Naive thymus-derived CD8-positive, alpha-beta T cell (primary cell): ENCODE results near the gene SNRPD3. TPM values are rescaled to one million over a fixed set of nuclear protein-coding genes. Genes with fewer than 3 reads are reported as not detected.

Experiments
- ATAC-seq, 2 donors: fragments of 150-1000 bp; cut with Tn5 transposase in 1 of 2; sonication (Bioruptor Pico), chemical (Tn5 transposase) in 1 of 2; 1 replicate in 1 of 2; 2 replicates in 1 of 2; pipeline ENCODE4 v1.10.0; 2021; ENCODE audit warnings: mild to moderate bottlenecking in 2 of 2, moderate library complexity in 2 of 2
- POLR2A ChIA-PET: fragments of 350-600 bp; sonication (Branson Sonifier 250); formaldehyde crosslinking; loops from one replicate; lab custom pipeline; 2021; ENCODE audit warnings: antibody characterized with exemption; lab: Charles Lee
- DNase-seq, 10 donors: peaks; one replicate each; pipeline versions ENCODE4 v3.0.0 to v3.0.0-alpha.2; 2020 to 2022
- H3K27ac Mint-ChIP-seq, 10 donors: one replicate each; pipeline ENCODE4 v1.8.0; 2020 to 2022; ENCODE audit warnings: mild to moderate bottlenecking in 10 of 10, mixed read lengths in 10 of 10, moderate library complexity in 4 of 10, inconsistent platforms in 1 of 10
- H3K27me3 Mint-ChIP-seq, 5 donors: one replicate each; pipeline ENCODE4 v1.8.0; 2021 to 2022; ENCODE audit warnings: mixed read lengths in 5 of 5
- H3K36me3 Mint-ChIP-seq, 3 donors: one replicate each; pipeline ENCODE4 v1.8.0; 2020 to 2022; ENCODE audit warnings: mixed read lengths in 3 of 3, mild to moderate bottlenecking in 2 of 3, inconsistent platforms in 1 of 3
- H3K4me1 Mint-ChIP-seq, 4 donors: one replicate each; pipeline ENCODE4 v1.8.0; 2021 to 2022; ENCODE audit warnings: mixed read lengths in 4 of 4
- H3K4me3 Mint-ChIP-seq, 10 donors: one replicate each; pipeline ENCODE4 v1.8.0; 2020 to 2022; ENCODE audit warnings: mild to moderate bottlenecking in 10 of 10, mixed read lengths in 10 of 10, moderate library complexity in 6 of 10, inconsistent platforms in 1 of 10
- H3K9me3 Mint-ChIP-seq, 9 donors: one replicate each; pipeline ENCODE4 v1.8.0; 2020 to 2022; ENCODE audit warnings: mixed read lengths in 9 of 9, mild to moderate bottlenecking in 3 of 9, inconsistent platforms in 1 of 9, moderate library complexity in 1 of 9
- polyA plus RNA-seq, 3 donors: library from polyadenylated mRNA; unstranded; fragments of 300-500 nt; fragmentation: Illumina TruSeq; gene quantifications; one replicate each; pipeline ENCODE4 v1.2.3, GENCODE V29; 2021
- total RNA-seq, 8 experiments: library from RNA in 2 of 8; stranded (reverse) in 2 of 8; gene quantifications; one replicate each; pipeline ENCODE4 v1.2.3 and lab custom pipeline; 2021 to 2026

SNRPD3 gene
- total and polyA plus RNA-seq, 5 experiments from 2014 or later: 81.8 to 103 (median 95.6) TPM

- peaks cover 0 to 66% (median 0%) of the 10 kb centered on the region in 3 donors for H3K36me3 Mint-ChIP-seq
- POLR2A ChIA-PET: no interaction called here
- no peak overlapping the region for H3K27ac Mint-ChIP-seq
- H3K4me1 Mint-ChIP-seq: peaks cover 30 to 75% (median 68%) of the 10 kb centered on the region in 4 donors
- no peaks in the 10 kb centered on the region for H3K27me3 Mint-ChIP-seq
- H3K9me3 Mint-ChIP-seq: no peaks in the 10 kb centered on the region
- ATAC-seq (no peak), DNase-seq (no peak)
- H3K4me3 Mint-ChIP-seq: peak overlapping the region in 3 of 10 donors; percentile 6 to 22 (median 22)
These were observed 3.7 kb downstream of the SNRPD3 start for GRCh38 chr22:24559471-24559870.

GRCh38 chr22:24563246-24563645 lies 7.4 kb downstream of the SNRPD3 start:
- Mint-ChIP-seq H3K36me3 (peaks cover 0 to 89% (median 0%) of the 10 kb centered on the region in 3 donors), H3K27ac (peak overlapping the region in 3 of 10 donors; percentile 22 to 48 (median 40)), H3K4me3 (peak overlapping the region in 1 of 10 donors; percentile 18), H3K9me3 (no peaks in the 10 kb centered on the region), H3K27me3 (no peaks in the 10 kb centered on the region), H3K4me1 (peaks cover 24 to 79% (median 65%) of the 10 kb centered on the region in 4 donors)
- ATAC-seq (no peak), DNase-seq (no peak)
- POLR2A ChIA-PET: no interaction called here

GRCh38 chr22:24564376-24565058 lies 8.7 kb downstream of the SNRPD3 start:
- H3K4me3 Mint-ChIP-seq: peak overlapping the region in 5 of 10 donors; percentile 1 to 42 (median 14)
- ATAC-seq: no peak
- POLR2A ChIA-PET: interaction anchor here (1.3 kb wide), 1 partner anchor 10 kb away, joined by 3 read pairs; the partner anchor contains the start of gene GUCD1

GRCh38 chr22:24565077-24565476 lies 9.3 kb downstream of the SNRPD3 start:
- peak overlapping the region in 2 of 10 donors; percentile 29 to 38 for H3K4me3 Mint-ChIP-seq
- H3K27ac Mint-ChIP-seq: peak overlapping the region in 4 of 10 donors; percentile 10 to 52 (median 44)
- POLR2A ChIA-PET: interaction anchor here (1.3 kb wide), 1 partner anchor 10 kb away, joined by 3 read pairs; the partner anchor contains the start of gene GUCD1
- peaks cover 0 to 86% (median 5%) of the 10 kb centered on the region in 3 donors for H3K36me3 Mint-ChIP-seq
- DNase-seq (no peak), ATAC-seq (no peak)
- H3K9me3 Mint-ChIP-seq: no peaks in the 10 kb centered on the region
- H3K27me3 Mint-ChIP-seq: no peaks in the 10 kb centered on the region
- H3K4me1 Mint-ChIP-seq: peaks cover 20 to 63% (median 52%) of the 10 kb centered on the region in 4 donors

More at GRCh38 chr22:24564376-24565058, 8.7 kb downstream of the SNRPD3 start:
- no peaks in the 10 kb centered on the region for H3K9me3 Mint-ChIP-seq
- H3K4me1 Mint-ChIP-seq: peaks cover 19 to 67% (median 53%) of the 10 kb centered on the region in 4 donors
- H3K27me3 Mint-ChIP-seq: no peaks in the 10 kb centered on the region
- peak overlapping the region in 7 of 10 donors; percentile 3 to 86 (median 49) for H3K27ac Mint-ChIP-seq
- DNase-seq: no peak
- H3K36me3 Mint-ChIP-seq: peaks cover 0 to 86% (median 4%) of the 10 kb centered on the region in 3 donors

- peak overlapping the region in 5 of 10 donors; percentile 16 to 66 (median 25) for H3K27ac Mint-ChIP-seq
- H3K9me3 Mint-ChIP-seq: no peaks in the 10 kb centered on the region
- H3K4me1 Mint-ChIP-seq: peaks cover 20 to 50% (median 44%) of the 10 kb centered on the region in 4 donors
- H3K36me3 Mint-ChIP-seq: peaks cover 0 to 87% (median 9%) of the 10 kb centered on the region in 3 donors
- POLR2A ChIA-PET: interaction anchor here (0.6 kb wide), 1 partner anchor 9 kb away, joined by 5 read pairs; no protein-coding TSS in a partner anchor
- DNase-seq: no peak
- no peaks in the 10 kb centered on the region for H3K27me3 Mint-ChIP-seq
- H3K4me3 Mint-ChIP-seq: no peak overlapping the region
- ATAC-seq: no peak
These were observed 11.2 kb downstream of the SNRPD3 start for GRCh38 chr22:24566899-24567511.

- POLR2A ChIA-PET: no interaction called here
- peaks cover 0 to 87% (median 11%) of the 10 kb centered on the region in 3 donors for H3K36me3 Mint-ChIP-seq
- no peaks in the 10 kb centered on the region for H3K27me3 Mint-ChIP-seq
- H3K4me1 Mint-ChIP-seq: peaks cover 17 to 44% (median 41%) of the 10 kb centered on the region in 4 donors
- H3K4me3 Mint-ChIP-seq: no peak overlapping the region
- H3K27ac Mint-ChIP-seq: no peak overlapping the region
- ATAC-seq: no peak
- H3K9me3 Mint-ChIP-seq: no peaks in the 10 kb centered on the region
- no peak for DNase-seq
These were observed 11.9 kb downstream of the SNRPD3 start for GRCh38 chr22:24567668-24568067.

- no peak overlapping the region for H3K4me3 Mint-ChIP-seq
- peaks cover 6 to 88% (median 18%) of the 10 kb centered on the region in 3 donors for H3K36me3 Mint-ChIP-seq
- no peak for ATAC-seq
- peak overlapping the region in 1 of 10 donors; percentile 50 for H3K27ac Mint-ChIP-seq
- no peaks in the 10 kb centered on the region for H3K9me3 Mint-ChIP-seq
- POLR2A ChIA-PET: no interaction called here
- no peak for DNase-seq
- H3K4me1 Mint-ChIP-seq: peaks cover 4 to 11% (median 9%) of the 10 kb centered on the region in 4 donors
- H3K27me3 Mint-ChIP-seq: no peaks in the 10 kb centered on the region
These were observed 15.5 kb downstream of the SNRPD3 start for GRCh38 chr22:24571266-24571665.

GRCh38 chr22:24576778-24577177 lies 21.0 kb downstream of the SNRPD3 start:
- H3K4me1 Mint-ChIP-seq: peaks cover 0 to 9% (median 0%) of the 10 kb centered on the region in 4 donors
- DNase-seq (no peak), ATAC-seq (no peak)
- no peak overlapping the region for H3K4me3 Mint-ChIP-seq
- peak overlapping the region in 3 of 10 donors; percentile 20 to 78 (median 23) for H3K27ac Mint-ChIP-seq
- no peaks in the 10 kb centered on the region for H3K9me3 Mint-ChIP-seq
- POLR2A ChIA-PET: no interaction called here
- H3K27me3 Mint-ChIP-seq: no peaks in the 10 kb centered on the region
- H3K36me3 Mint-ChIP-seq: peaks cover 6 to 62% (median 11%) of the 10 kb centered on the region in 3 donors

GRCh38 chr22:24578355-24579257 lies 22.8 kb downstream of the SNRPD3 start:
- peaks cover 5 to 43% (median 6%) of the 10 kb centered on the region in 3 donors for H3K36me3 Mint-ChIP-seq
- DNase-seq (no peak), ATAC-seq (no peak)
- H3K4me3 Mint-ChIP-seq: no peak overlapping the region
- H3K27ac Mint-ChIP-seq: peak overlapping the region; percentile 18 to 82 (median 58)
- peaks cover 0 to 9% (median 0%) of the 10 kb centered on the region in 4 donors for H3K4me1 Mint-ChIP-seq
- no peaks in the 10 kb centered on the region for H3K27me3 Mint-ChIP-seq
- H3K9me3 Mint-ChIP-seq: no peaks in the 10 kb centered on the region
- POLR2A ChIA-PET: interaction anchor here (0.7 kb wide), 1 partner anchor 163 kb away, joined by 3 read pairs; no protein-coding TSS in a partner anchor

GRCh38 chr22:24579258-24579601 lies 23.4 kb downstream of the SNRPD3 start:
- no peak for ATAC-seq
- H3K27ac Mint-ChIP-seq: peak overlapping the region in 4 of 10 donors; percentile 0 to 74 (median 44)
- POLR2A ChIA-PET: no interaction called here

GRCh38 chr22:24580276-24580675 lies 24.5 kb downstream of the SNRPD3 start:
- H3K27ac Mint-ChIP-seq: peak overlapping the region in 2 of 10 donors; percentile 33 to 34
- H3K9me3 Mint-ChIP-seq: no peaks in the 10 kb centered on the region
- no peaks in the 10 kb centered on the region for H3K27me3 Mint-ChIP-seq
- ATAC-seq (no peak), DNase-seq (no peak)
- H3K36me3 Mint-ChIP-seq: peaks cover 0 to 27% (median 0%) of the 10 kb centered on the region in 3 donors
- POLR2A ChIA-PET: interaction anchor here (0.5 to 0.6 kb wide), 2 partner anchors 48 to 123 kb away, joined by 3 to 4 read pairs; no protein-coding TSS in a partner anchor
- no peak overlapping the region for H3K4me3 Mint-ChIP-seq
- peaks cover 0 to 9% (median 0%) of the 10 kb centered on the region in 4 donors for H3K4me1 Mint-ChIP-seq

More at GRCh38 chr22:24579258-24579601, 23.4 kb downstream of the SNRPD3 start:
- peaks cover 3 to 37% (median 6%) of the 10 kb centered on the region in 3 donors for H3K36me3 Mint-ChIP-seq
- no peaks in the 10 kb centered on the region for H3K27me3 Mint-ChIP-seq
- H3K9me3 Mint-ChIP-seq: no peaks in the 10 kb centered on the region
- H3K4me1 Mint-ChIP-seq: peaks cover 0 to 9% (median 0%) of the 10 kb centered on the region in 4 donors
- H3K4me3 Mint-ChIP-seq: no peak overlapping the region
- no peak for DNase-seq
